ENCODE results near the gene CGNL1.

The CGNL1 gene

DNA sequence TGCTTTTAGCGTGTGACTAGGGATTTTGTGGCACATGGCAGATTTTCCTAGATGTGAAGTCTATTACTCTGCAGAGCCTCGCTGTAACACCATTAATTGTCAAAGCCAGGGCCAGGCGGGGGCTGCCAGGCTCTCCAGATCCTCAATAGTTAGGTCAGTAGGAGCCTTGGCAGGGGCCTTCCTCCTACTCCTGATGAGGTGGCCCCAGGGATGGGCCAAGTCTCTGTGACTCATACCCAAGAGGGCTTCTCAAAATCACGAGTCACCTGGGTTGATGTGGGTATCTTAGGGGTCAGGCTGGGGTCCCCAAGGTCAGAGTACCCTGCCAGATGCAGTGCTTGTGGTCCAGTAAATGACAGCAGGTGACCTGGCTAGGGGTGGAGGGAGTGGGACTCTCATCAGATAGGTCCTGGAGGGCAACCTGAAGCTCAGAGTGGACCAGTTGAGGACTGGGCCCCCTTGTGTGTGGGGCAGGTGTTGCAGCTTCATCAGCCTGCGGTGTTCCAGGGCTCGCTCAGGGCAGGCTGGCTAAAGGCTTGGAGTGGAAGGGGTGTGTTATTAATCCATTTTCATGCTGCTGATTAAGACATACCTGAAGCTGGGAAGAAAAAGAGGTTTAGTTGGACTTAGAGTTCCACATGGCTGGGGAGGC lies 126.9 kb downstream of the CGNL1 start:
- TF ChIP-seq, protein P1, sequence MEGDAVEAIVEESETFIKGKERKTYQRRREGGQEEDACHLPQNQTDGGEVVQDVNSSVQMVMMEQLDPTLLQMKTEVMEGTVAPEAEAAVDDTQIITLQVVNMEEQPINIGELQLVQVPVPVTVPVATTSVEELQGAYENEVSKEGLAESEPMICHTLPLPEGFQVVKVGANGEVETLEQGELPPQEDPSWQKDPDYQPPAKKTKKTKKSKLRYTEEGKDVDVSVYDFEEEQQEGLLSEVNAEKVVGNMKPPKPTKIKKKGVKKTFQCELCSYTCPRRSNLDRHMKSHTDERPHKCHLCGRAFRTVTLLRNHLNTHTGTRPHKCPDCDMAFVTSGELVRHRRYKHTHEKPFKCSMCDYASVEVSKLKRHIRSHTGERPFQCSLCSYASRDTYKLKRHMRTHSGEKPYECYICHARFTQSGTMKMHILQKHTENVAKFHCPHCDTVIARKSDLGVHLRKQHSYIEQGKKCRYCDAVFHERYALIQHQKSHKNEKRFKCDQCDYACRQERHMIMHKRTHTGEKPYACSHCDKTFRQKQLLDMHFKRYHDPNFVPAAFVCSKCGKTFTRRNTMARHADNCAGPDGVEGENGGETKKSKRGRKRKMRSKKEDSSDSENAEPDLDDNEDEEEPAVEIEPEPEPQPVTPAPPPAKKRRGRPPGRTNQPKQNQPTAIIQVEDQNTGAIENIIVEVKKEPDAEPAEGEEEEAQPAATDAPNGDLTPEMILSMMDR (IDR thresholded peaks at IDR 0.05; ENCODE audit: borderline replicate concordance, insufficient read depth, low read depth, low read length) = peak; percentile 34; the same call in 1 of the 2 replicates
- H3K4me3 ChIP-seq (ENCODE audit: low read depth, low read length) = no peak overlapping the region

DNA sequence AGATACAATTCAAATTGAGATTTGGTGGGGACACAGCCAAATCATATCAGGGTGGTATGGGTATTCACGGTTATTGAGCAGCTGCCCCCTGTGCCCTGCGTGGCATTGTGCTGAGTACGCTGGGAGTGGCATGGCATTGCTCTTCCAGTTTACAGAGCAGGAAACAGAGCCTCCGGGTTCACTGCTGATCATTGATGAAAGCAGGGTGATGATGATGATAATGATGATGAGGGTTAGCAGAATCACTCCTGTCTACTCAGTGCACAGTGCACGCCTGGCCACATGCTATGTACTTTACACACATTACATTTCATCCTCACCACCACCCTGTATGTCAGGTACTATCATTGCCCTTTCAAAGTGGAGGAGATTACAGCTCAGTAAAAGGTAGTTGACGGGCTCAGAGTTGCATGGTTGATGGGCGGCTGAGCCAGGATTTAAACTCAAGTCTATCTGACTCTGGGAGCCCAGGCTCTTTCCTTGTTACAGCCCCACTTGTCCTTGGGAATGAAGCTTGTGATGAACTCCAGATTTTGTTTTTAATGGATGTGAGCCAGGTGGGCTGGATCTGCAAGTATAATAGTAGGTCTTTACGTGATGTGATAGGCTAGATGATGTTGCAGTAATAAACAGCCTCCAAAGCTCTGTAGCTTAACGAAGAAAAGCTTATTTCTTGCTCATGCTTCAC lies 127.8 kb downstream of the CGNL1 start:
- H3K4me3 ChIP-seq (ENCODE audit: low read depth, low read length) = no peak overlapping the region
- TF ChIP-seq, protein P1 (IDR thresholded peaks at IDR 0.05; ENCODE audit: borderline replicate concordance, insufficient read depth, low read depth, low read length) = no peak

DNA sequence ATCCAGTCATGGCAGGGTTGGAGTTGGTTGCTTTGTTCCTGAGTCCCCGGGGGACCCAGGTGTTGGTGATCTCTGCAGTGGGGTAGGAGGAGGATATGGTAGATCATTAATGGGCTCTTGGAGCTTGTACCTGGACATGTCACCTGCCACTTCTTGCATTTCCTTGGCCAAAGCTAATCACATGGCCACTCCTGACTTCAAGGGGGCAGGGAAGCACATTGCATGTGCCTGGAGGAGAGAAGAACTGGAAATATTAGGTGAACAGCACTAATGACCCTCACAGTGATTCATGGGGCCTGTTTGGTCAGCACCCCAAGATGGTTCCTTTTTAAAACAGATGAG lies 128.3 kb downstream of the CGNL1 start:
- TF ChIP-seq, protein P1 (IDR thresholded peaks at IDR 0.05; ENCODE audit: borderline replicate concordance, insufficient read depth, low read depth, low read length) = no peak

DNA sequence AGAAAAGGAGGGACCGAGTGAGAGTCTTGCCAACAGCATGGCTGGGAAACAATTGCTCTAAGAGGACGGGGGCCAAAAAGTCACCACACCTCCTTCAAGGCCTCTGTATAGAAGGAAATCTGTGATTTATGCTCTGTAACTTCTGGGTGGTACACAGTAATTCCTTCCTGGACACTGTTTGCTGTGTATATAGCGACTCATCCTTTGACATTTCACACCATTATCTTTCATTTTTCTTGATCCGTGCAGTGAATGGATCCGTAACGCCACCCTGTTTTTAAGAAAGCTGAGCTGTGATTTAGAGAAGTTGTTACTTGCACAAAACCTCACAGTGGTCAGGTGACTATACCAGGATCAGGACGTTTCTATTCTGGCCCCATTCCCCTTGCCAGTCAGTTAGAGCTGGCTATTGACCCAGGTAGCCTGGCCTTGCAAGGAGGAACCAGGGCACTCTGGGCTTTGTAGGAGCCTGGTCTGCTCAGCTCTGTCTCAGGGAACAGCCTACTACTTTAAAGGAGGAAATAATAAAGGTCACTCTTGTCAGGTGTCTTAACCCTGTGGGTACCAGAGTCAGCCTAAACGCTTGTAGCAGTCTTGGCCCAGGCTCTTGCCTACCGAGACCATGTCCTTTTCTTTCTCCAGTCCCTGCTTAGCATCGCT lies 128.9 kb downstream of the CGNL1 start:
- TF ChIP-seq, protein P1 (IDR thresholded peaks at IDR 0.05; ENCODE audit: borderline replicate concordance, insufficient read depth, low read depth, low read length) = no peak
- H3K4me3 ChIP-seq (ENCODE audit: low read depth, low read length) = no peak overlapping the region

More for the DNA sequence above, 128.3 kb downstream of the CGNL1 start:
- H3K4me3 ChIP-seq (ENCODE audit: low read depth, low read length) = no peak overlapping the region

DNA sequence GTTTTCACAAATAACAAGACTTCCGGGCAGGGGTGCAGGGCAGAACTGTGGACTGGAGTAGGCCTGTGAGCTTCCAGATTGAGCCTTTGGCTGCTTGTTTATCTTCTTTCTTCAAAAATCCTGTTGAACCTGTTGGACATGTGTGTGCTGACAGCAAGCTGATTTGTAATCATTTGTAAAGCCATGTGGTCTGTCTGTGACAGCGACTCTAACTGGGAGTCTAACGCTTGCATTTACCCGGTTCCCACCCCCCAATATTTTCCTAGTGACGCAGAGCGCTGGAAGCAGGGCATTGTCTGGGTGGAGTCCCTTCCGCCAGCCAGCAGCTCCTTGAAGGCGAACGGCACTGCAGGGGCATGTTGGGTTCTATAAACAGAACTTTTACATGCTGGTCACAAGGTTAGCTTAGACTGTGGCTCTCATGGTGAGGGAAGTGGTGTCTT lies 129.7 kb downstream of the CGNL1 start:
- H3K4me3 ChIP-seq (ENCODE audit: low read depth, low read length) = no peak overlapping the region
- TF ChIP-seq, protein P1 (IDR thresholded peaks at IDR 0.05; ENCODE audit: borderline replicate concordance, insufficient read depth, low read depth, low read length) = no peak

DNA sequence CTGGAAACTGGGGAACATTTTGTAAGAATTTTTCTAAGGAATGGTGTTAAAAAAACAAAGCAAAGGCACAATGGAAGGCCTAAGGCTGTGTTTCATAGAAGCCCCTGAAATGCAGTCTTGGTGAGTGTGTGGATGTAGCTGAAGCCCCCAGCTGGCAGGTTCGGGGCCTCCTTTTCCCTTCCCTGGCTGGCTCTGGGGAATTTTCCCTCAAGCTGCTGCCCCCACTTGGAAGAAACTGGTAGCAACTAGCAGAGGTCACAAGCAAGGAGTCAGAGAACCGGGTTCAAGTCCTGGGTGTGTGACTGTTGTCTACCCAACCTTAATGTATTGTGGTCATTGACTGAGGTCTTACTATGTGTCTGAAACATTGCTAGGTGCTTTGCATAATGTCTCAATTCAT lies 130.1 kb downstream of the CGNL1 start:
- no peak overlapping the region for H3K4me3 ChIP-seq (ENCODE audit: low read depth, low read length)
- TF ChIP-seq, protein P1 (IDR thresholded peaks at IDR 0.05; ENCODE audit: borderline replicate concordance, insufficient read depth, low read depth, low read length) = no peak
